Spleen (tissue), 7 donors: ENCODE measurements around the gene DMXL1.

Source experiments
- CTCF ChIP-seq, 11 experiments: fragments of 200-600 bp in 7 of 11; fragments of 450-650 bp in 4 of 11; sonication (generic) in 4 of 11; IDR thresholded peaks in 8 of 11; conservative IDR thresholded peaks in 3 of 11; 1 replicate in 7 of 11; 2 replicates in 4 of 11; pipeline versions ENCODE4 v1.4.0 to v1.8.0; 2016 to 2021; ENCODE audit warnings: antibody characterized with exemption in 11 of 11, inconsistent platforms in 4 of 11, mild to moderate bottlenecking in 1 of 11
- POLR2A ChIP-seq, 3 donors: fragments of 450-650 bp; IDR thresholded peaks; one replicate each; pipeline ENCODE4 v1.5.1; 2017; ENCODE audit warnings: antibody characterized with exemption in 3 of 3, mild to moderate bottlenecking in 1 of 3
- donor health status: DM: no; HTN: no; CAD: no; lungs with moderate emphysema.
- donor health status: DM: no; HTN: no; CAD: no.
- donor health status: DM: no; HTN: no; CAD: no.

GRCh38 chr5:119255571-119256356 is 184.9 kb downstream of the DMXL1 start:
- TF ChIP-seq CTCF (IDR thresholded peaks at IDR 0.05 in 8 of 11, conservative IDR thresholded peaks at IDR 0.05 in 3 of 11) = peak in 1 of 11 experiments; percentile 40
- TF ChIP-seq POLR2A (IDR thresholded peaks at IDR 0.05) = no peak
